GDM1 (cell line): ENCODE results near the gene PANX3.
"Not testable (repeated sequence)": the region's sequence is repeated elsewhere in the genome, so short reads cannot be mapped to it uniquely, and the experiment has no call there.

ENCODE experiments used
- DNase-seq: peaks from one replicate; lab custom pipeline; 2025; lab: John Stamatoyannopoulos, UW

PANX3 gene

DNA sequence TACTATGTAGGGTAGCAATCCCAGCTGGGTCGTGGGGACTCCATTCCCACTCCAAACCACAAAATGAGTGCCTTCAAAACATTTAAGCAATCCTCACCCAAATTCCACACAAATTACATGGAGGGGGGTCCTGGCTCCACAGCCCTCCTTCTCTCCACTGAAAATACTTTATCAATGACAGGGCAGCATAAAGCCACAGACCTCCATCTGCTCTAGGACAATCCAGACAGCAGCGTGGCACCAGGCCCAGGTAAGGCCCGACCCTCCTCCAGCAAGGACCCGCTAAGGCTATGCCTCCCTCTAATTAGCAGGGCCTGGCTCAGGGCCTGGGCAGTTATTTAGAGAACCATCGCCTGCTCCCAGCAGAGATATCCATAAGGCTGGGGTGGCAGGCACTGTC lies at the start of gene PANX3:
Gene PANX3, plus strand, starts transcription at position 365 of the 400 bp plus-strand sequence. CDS start 129 bp downstream, outside the sequence.
- no peak for DNase-seq

DNA sequence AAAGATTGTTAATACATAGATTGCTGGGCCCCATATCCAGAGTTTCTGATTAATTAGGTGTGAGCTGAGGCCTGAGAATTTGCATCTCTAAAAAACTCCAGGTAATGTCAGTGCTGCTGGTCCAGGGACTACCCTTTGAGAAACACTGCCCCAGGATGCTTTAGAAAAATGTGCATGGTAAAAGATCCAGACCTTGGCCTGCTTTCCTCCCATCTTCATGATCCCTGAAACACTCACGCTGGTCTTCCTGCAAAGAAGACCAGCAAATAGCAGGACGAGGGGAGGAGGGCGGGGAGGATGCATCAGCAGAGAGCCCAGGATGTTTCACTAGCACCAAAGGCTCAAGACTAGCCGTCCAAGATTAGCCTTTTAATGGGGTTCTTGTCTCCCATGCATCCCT lies 41.5 kb upstream of the PANX3 start, which contains the start of gene OR8A1:
Gene OR8A1, plus strand, starts transcription at position 301 of the 400 bp plus-strand sequence. CDS start 123 bp downstream, outside the sequence.
- no peak for DNase-seq

- DNase-seq = no peak
Measured at GRCh38 chr11:124570160-124570559, 41.1 kb upstream of the PANX3 start.

- DNase-seq = no peak
Measured at GRCh38 chr11:124577716-124578427, 33.4 kb upstream of the PANX3 start.

DNA sequence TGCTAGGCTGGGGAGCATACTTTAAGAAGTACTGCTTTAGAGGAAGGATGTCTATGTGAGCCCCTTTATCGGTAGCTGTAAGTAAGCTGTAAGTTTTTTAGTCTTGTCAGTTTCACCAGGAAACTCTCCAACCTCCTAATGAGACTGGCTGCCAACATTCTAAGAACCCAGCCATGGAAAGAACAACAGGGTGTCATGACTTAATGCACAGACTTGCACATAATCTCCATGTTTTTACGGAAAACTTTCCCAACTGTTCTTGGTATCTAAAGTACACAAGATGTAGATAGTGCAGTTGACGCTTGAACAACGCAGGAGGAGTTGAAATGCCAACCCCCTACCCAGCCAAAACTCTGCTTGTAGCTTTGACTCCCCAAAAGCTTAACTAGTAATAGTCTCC lies 32.5 kb upstream of the PANX3 start:
- no peak for DNase-seq

GRCh38 chr11:124581817-124582216 lies 29.4 kb upstream of the PANX3 start:
- no peak for DNase-seq

DNA sequence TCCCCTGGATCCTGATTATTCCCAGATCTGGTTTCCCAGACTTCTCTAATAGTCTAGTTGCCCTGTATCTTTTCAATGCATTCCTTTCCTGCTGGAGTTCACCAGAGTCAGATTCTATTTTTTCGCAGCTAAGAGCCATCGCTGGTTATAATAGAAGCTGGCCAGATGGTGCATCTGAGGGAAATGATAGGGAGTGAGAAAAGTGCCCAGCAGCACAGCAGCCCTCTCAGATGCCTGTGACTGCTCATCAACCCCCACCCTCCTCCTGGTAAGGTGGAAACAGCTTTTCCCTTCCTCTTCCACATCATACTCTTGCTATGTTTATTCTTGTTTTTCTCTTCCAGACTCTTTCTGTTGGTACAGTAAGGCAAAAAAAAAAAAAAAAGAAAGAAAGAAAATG lies 28.7 kb upstream of the PANX3 start:
- no peak for DNase-seq

DNA sequence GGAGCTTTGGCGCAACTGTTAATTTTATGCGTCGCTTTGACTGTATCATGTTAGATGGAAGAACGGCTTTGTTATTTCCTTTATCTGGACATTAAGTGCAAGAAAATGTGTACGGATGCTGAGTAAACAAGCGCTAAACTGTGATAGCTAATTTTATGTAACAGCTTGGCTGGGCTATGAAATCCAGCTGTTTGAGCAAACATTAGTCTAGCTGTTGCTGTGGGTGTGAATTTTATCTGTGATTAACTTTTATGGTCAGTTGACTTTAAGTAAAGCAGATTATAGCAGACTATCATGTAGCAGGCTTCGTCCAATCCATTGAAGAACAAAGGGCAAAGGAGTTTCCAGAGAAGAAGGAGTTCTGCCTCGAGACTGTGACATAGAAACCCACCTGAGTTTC lies 27.4 kb upstream of the PANX3 start:
- DNase-seq = no peak

DNA sequence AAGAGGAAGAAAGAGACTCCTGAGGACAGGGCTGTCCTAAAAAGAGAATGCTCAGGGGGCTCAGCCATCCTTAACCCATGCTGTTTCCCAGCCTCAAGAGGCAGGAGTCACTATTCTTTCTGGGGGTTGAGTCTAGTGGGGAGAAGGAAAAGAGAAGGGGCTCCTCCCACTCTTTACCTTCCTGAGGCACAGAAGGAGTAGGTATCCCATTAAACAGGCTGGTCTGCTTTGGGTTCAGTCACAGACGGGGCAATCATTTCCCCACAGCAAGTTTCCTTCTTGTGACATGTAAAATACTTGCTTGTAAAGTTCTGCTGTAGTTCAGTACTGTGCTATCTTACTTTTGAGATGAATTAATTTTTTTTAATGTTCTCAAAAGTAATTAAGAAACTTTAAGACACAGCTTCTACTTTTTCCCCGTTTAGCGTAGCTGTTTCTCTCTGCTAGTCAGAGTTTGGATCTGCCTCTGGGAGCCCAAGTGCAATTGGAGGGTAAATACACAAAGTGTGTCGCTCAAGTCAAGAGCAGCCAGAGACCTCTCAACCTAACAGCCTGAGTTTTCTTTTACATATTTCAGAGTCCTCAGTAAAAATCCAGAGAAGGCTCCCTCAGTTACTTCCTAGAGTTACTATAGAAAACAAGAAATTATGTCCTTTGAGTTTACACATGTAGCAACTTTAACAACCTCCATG lies 26.4 kb upstream of the PANX3 start:
- DNase-seq = no peak

- DNase-seq = peak; percentile 5
Measured at GRCh38 chr11:124586238-124586860, 24.9 kb upstream of the PANX3 start.

- no peak for DNase-seq
Measured at GRCh38 chr11:124591430-124591829, 19.8 kb upstream of the PANX3 start.

DNA sequence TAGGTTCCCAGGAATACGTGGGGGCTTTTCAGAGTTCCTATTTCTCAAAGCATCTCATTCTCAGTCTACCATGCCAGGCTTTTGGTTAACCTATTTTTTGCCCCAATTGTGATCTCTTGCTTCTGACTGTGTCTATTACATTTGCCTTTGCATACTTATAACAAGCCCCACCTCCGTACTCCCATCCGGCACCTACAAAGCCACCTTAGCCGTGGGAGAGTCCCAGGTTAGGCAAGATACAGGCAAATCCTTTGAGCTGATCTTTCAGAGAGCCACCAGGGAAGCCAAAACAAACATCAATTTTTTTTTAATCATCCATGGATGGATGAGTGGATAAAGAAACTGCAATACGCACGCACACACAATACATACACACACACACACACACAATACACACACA lies 18.6 kb upstream of the PANX3 start:
- no peak for DNase-seq

DNA sequence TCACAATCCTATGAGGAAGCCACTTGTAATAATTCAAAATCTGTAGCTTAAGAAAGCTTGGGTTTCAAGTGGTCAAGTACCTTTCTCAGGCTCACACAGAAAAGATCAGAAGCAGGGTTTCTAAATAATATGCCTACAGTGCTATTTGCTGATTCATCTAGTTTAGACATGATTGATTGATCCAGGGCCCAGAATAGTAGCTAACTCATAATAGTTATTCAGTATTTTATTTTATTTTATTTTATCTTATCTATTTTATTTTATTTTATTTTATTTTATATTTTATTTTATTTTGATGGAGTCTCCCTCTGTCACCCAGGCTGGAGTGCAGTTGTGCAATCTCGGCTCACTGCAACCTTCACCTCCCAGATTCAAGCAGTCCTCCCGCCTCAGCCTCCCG lies 15.9 kb upstream of the PANX3 start:
- DNase-seq = no peak

GRCh38 chr11:124597626-124598025 lies 13.6 kb upstream of the PANX3 start:
- DNase-seq = no peak

- DNase-seq = no peak
Measured at GRCh38 chr11:124600621-124601320, 10.5 kb upstream of the PANX3 start.

DNA sequence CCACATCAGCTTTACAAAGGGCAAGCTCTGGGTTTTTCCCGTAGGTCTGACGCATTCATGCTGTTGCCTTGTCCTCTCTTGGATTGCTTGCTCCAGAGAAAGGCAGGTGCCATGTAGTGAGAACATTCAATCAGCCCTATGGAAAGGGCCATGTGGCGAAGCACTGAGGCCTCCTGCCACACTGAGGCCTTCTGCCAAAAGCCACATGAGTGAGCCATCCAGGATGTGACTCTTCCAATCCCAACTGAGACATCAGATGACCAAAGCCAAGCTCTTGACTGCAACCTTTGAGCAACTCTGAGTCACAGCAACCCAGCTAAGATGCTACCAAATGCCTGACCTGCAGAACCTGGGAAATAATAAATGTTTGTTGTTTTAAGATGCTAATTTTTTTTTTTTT lies 9.0 kb upstream of the PANX3 start:
- no peak for DNase-seq

GRCh38 chr11:124602723-124603122 lies 8.5 kb upstream of the PANX3 start:
- DNase-seq = not testable (repeated sequence)

GRCh38 chr11:124605719-124606118 lies 5.5 kb upstream of the PANX3 start:
- no peak for DNase-seq

- no peak for DNase-seq
Measured at GRCh38 chr11:124608147-124608546, 3.1 kb upstream of the PANX3 start.

GRCh38 chr11:124610295-124610694 lies 933 bp upstream of the PANX3 start:
- DNase-seq = no peak

DNA sequence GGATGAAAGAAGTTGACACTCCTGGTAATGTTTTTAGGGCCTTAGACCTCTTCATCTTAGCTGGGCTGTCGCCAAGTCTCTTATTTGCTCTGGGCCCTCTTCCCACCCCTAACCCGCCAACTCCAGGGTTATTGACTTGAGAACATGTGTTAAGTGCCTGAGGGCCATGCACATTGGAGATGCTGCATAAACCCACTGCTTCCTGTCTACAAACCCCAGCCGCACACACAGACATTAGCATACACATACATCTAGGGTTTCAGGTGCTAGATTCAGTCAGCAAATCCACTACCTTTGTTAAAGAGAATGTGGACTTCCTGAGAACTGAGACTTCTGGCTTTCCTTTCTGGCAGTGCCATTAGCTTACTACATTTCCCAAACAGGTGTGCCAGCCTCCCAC lies 817 bp downstream of the PANX3 start:
- DNase-seq = no peak

DNA sequence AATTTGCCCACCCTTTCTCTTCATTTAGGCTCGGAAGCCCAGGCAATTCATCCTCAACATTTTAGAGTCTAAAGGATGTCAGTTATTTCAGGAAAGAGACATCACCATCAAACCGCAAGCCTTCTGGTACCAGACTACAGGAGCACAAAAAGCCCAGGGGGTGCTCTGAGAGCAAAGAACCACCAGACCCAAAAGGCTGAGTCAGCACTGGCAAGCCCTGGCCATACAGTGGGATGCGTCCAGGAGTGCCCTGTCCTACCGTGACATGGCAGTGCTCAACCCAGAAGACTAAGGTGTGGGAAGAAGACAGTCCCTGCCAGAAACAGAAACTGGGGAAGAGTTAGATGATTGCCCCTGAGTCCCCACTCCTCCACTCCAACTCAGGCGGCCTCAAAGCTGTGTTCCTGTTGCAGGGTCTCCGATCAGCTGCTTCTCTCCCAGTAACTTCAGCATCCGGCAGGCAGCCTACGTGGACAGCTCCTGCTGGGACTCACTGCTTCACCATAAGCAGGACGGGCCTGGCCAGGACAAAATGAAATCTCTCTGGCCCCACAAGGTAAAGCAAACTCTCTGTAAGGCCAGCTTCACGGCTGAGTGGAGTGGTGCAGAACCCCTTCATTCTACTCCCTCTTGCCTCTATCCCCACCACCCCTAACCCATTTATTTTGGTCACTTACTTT lies 1.5 kb downstream of the PANX3 start:
- no peak for DNase-seq
